ENCODE measurements around the gene OVCH2.
"Not testable (repeated sequence)": the region's sequence is repeated elsewhere in the genome, so short reads cannot be mapped to it uniquely, and the experiment has no call there.

The OVCH2 gene

GRCh38 chr11:7671347-7672215 lies 34.7 kb downstream of the OVCH2 start:
- no peak for DNase-seq

DNA sequence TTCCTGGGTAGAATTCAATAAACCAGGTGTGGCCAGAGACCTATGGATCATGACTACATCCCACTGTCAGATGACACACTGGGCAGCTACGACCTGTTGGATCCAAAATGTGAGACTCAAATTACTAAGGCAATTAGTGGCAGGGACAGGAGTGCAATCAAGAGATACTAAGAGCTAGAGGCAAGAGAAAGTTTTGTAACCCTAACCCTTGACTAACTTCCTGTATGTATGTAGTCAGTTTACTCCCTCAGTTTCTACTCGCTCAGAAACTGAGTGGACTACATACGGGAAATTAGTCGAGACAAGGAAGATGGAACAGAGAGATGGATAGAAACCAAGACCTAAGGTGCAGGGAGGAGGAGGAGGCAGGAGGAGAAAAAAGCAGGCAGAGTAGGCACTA lies 35.6 kb downstream of the OVCH2 start:
- DNase-seq, result no peak

DNA sequence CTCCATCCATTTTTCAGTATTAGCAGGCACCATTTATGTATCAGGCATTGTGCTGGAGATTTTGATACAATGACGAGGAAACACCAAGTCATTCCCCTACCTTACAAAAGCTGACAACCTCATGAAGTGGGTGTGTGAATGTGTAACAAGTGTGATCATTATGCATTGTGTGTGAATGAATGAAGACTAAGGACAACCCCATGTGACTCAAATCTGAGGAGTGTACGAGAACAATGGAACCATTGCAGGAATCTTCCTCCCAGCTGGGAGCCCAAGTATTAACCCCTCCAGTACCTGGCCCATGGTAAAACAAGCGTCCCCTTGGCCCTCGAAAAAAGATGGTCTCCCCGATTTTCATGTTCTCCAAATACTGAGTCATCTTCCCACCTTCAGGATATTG lies 37.4 kb downstream of the OVCH2 start:
- no peak for DNase-seq

- DNase-seq, result no peak
These were observed 37.8 kb downstream of the OVCH2 start for GRCh38 chr11:7668464-7668863.

DNA sequence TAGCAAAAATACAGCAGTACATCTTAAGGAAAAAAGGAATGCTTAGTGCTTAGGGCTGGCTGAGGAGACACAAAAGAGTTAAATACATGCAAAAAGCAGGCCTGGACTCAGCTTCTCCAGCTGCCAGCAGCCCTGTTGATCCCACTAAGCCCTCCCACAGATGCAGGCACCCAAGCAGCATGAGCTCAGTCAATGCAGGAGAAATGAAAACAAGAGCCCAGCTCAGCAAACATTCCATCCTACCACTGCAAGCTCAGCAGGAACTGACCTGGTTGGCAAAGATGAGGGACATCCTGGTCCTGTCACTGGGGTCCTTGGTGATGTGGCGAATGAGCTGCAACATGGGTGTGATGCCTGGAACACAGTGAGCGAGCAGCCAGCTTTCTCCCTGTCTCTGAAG lies 38.8 kb downstream of the OVCH2 start:
- no peak for DNase-seq

DNA sequence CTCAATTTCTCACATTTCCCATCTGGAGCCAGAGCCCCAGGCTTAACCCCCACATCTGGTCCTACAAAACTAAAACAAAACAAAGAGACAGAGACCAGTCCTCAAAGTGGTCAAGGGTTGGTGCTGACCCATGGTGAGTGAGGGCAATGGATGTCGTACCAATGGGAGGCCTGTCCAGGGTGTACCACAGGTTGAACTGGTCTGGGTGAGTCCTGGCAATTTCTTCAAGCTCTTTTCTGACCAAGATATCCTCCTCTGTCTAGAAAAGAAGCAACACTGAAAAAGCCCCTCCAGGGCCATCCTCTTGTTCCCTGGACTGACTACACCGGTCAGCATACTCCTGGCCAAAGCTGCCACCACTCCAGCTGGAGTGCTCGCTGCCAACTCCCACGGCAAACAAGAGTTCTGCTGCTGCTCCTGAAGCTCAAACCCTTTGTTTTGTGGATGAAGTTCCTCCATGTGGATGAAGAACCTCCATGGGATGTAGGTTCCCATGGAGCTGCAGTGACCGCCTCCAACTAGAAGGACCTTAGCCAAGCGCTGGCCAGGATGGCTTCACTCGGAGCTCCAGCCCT lies 39.9 kb downstream of the OVCH2 start:
- no peak for DNase-seq

DNA sequence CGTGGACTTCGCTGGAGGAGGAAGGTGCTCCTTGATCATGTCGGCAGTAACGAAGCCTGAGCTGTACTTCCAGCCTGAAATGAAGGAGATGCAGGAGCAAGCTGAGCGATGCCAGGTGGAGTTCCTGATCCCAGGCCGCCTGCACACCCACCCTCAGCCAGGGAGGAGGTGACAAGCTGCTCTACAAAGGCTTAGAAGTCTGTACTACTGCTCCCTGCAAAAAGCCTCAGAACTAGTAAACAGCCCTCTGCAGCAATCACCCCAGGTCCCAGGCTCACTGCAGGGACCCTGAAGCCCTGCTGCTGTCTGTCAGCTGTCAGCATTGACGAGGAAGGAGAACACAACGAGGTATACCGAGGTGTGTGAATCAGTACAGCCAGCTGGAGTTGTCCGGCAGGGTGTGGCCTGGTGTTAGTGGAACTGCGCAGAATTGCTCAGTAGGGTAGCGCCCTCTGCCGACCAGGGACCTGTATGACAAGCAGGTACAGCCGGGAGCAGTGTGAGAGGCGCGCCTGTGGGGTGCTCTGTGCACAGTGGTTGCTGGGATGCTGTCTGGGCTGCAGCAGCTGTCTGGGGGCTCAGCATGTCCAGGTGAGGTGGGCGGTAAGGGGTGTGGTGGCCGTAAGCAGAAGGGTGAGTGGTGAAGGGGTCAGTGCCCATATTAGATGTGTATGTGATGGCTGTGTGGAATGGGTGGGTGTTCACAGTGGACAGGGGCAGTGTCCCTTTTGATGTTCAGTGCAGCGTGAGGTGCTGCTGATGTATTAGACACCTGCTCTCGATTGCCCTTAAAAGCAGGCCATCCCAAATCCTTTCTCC lies 40.6 kb downstream of the OVCH2 start:
- peak; percentile 38 for DNase-seq

DNA sequence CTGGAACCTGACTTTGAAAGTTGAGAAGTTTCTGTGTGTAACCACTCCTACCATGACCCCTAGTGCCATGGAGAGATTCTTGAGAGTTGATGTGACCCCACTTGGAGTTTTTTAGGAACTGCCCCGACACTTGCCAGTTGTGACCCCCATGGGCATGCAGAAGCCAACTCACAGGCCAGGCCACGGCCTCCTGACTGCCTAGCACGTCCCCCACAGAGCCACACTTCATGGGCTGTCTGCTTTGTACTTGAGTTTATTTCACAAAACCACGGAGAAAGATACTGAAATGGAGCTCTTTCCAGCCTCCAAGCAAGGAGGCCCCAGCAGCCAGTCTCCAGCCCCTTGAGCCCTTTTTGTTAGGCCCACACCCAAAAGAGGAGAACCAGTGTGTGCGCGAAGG lies 41.4 kb downstream of the OVCH2 start:
- DNase-seq, result no peak

GRCh38 chr11:7663531-7663930 lies 42.7 kb downstream of the OVCH2 start:
- DNase-seq, result not testable (repeated sequence)

- peak; percentile 2 for DNase-seq
These were observed 48.8 kb downstream of the OVCH2 start for GRCh38 chr11:7657306-7658025.

- DNase-seq, result no peak
These were observed 49.6 kb downstream of the OVCH2 start for GRCh38 chr11:7656704-7657103.

GRCh38 chr11:7655253-7656217 lies 50.7 kb downstream of the OVCH2 start:
- no peak for DNase-seq

- DNase-seq, result no peak
These were observed 52.0 kb downstream of the OVCH2 start for GRCh38 chr11:7654195-7654705.

DNA sequence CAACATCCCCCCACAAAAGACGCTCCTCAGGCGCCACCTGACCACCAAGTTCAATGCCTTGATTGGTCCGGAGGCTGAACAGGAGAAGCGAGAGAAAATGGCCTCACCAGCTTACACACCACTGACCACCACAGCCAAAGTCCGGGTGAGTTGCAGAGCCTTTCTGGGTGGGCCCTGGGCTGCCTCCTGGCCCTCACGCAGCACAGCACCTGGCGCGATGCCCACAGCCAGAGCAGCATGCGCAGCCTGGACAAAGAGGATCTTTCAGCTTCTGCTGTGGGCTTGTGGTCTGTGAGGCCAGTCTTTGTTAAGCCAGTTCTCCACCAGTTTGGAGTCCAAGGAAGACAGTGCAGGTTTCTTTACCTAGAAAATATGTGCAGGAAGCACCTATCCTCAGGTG lies 54.6 kb downstream of the OVCH2 start:
- no peak for DNase-seq

GRCh38 chr11:7651140-7651551 lies 55.1 kb downstream of the OVCH2 start:
- no peak for DNase-seq

- DNase-seq, result no peak
These were observed 58.0 kb downstream of the OVCH2 start for GRCh38 chr11:7648264-7648663.

- DNase-seq, result no peak
These were observed 59.4 kb downstream of the OVCH2 start for GRCh38 chr11:7646866-7647265.

DNA sequence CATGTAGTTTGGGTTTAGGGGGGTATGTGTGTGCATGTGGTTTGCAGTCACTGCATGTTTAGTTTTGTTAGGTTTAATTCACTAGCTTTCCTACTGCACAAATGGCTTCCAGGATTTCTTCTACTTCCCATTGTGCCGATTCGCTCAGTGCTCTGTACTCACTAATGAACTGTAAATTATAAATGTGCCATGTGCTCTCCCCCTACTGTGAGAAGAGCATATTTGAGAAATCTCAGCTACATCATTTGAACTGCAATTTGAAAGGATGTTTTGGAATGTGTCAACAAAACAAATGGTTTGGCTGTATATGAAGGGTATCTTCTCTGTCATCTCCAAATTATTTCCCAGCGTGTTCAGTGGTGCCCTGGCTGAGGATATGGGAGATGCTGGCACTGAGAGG lies 61.1 kb downstream of the OVCH2 start:
- no peak for DNase-seq

DNA sequence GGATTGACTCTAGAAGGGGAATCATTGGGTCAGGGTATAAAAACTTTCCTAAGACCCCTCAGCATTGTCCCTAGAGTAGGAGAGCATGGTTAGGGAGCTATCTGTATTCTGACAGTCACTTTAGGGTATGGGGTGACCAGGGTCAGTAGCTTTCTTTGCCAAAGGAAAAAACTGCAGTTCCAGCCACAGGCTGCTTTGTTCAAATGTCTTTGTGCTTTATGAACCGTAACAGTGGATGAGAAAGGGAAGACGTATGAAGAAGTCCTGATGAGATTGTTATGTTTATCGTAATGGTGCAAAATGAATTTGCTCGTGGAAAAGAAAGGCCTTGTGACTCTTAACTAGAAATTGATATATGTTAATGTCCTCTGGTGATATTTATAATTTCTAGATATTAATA lies 63.0 kb downstream of the OVCH2 start:
- DNase-seq, result no peak

- DNase-seq, result no peak
These were observed 63.5 kb downstream of the OVCH2 start for GRCh38 chr11:7642747-7643146.

DNA sequence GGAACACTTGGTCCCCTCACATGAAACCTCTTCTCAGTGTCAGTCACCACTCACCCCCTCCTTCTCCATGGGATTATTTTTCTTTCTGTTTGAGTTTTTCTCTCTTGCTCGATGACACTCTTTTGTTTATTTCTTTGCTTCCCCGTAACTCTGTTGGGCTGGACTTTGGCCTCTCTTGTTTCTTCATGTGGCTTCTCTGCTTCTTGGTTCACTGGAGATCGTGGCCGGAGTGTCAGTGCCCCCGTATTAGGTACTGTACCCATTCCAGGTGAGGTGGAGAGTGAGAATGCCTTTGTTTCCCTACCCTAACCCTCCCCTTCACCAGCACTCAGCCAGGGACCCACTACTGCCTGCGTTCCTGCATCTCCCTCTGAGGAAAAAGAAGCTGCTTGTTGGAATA lies 65.5 kb downstream of the OVCH2 start:
- no peak for DNase-seq

DNA sequence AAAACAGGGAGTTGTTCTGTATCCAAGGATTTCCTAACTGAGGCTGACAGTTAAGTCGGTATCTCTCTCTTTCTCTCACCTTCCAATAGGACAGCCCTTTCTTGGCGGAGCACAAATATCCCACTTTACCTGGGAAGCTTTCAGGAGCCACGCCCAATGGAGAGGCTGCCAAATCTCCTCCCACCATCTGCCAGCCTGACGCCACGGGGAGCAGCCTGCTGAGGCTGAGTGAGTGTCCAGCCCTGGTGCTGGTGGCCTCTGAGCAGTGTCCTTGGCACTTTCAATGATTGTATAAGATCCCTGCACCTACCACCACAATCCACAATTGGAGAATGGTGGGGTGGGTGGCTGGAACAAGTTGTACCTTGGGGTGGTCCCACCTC lies 66.6 kb downstream of the OVCH2 start:
- DNase-seq, result no peak
